Nephron progenitor cell (in vitro differentiated cells): ENCODE results near the gene RAB40B.

Experiments used
- DNase-seq: peaks from one replicate; pipeline ENCODE4 v3.0.0; 2021
- H3K27ac Mint-ChIP-seq: 2 replicates; pipeline ENCODE4 v1.8.0; 2021; ENCODE audit warnings: mild to moderate bottlenecking, moderate library complexity, mixed read lengths
- H3K27me3 Mint-ChIP-seq: 2 replicates; pipeline ENCODE4 v1.8.0; 2021; ENCODE audit warnings: mild to moderate bottlenecking, low read depth, mixed read lengths; ENCODE audit not compliant: poor library complexity
- H3K36me3 Mint-ChIP-seq: 2 replicates; pipeline ENCODE4 v1.8.0; 2021; ENCODE audit warnings: low read depth, mixed read lengths
- H3K4me1 Mint-ChIP-seq: 2 replicates; pipeline ENCODE4 v1.8.0; 2021; ENCODE audit warnings: mixed read lengths
- H3K4me3 Mint-ChIP-seq: 2 replicates; pipeline ENCODE4 v1.8.0; 2021; ENCODE audit warnings: mild to moderate bottlenecking, moderate library complexity, mixed read lengths
- H3K9me3 Mint-ChIP-seq: 2 replicates; pipeline ENCODE4 v1.8.0; 2021; ENCODE audit warnings: mild to moderate bottlenecking, moderate library complexity, mixed read lengths
- CTCF ChIP-seq: fragments of 200-600 bp; sonication (generic); IDR thresholded peaks from 2 replicates; pipeline ENCODE4 v1.5.0; 2021; ENCODE audit warnings: antibody characterized with exemption

RAB40B gene

GRCh38 chr17:82699551-82699950 lies 1.1 kb upstream of the RAB40B start:
- Mint-ChIP-seq H3K4me1 (peaks cover 32% of the 10 kb centered on the region), H3K27ac (no peak overlapping the region), H3K36me3 (peaks cover 17% of the 10 kb centered on the region), H3K27me3 (peaks cover 58% of the 10 kb centered on the region), H3K9me3 (peaks cover 23% of the 10 kb centered on the region), H3K4me3 (peak overlapping the region; percentile 88)
- no peak for TF ChIP-seq CTCF
- DNase-seq, result no peak

- no peak for TF ChIP-seq CTCF
- Mint-ChIP-seq H3K4me3 (peak overlapping the region; percentile 88), H3K36me3 (peaks cover 21% of the 10 kb centered on the region), H3K27ac (no peak overlapping the region), H3K9me3 (peaks cover 29% of the 10 kb centered on the region), H3K4me1 (peaks cover 27% of the 10 kb centered on the region), H3K27me3 (peaks cover 63% of the 10 kb centered on the region)
- no peak for DNase-seq
Observed at GRCh38 chr17:82698974-82699442, 510 bp upstream of the RAB40B start.

GRCh38 chr17:82697808-82698064 lies 762 bp downstream of the RAB40B start:
- H3K36me3 Mint-ChIP-seq, result peaks cover 28% of the 10 kb centered on the region
- DNase-seq, result no peak
- TF ChIP-seq CTCF, result no peak
- H3K9me3 Mint-ChIP-seq, result peaks cover 39% of the 10 kb centered on the region
- H3K27me3 Mint-ChIP-seq, result peaks cover 70% of the 10 kb centered on the region
- no peak overlapping the region for H3K27ac Mint-ChIP-seq
- peaks cover 35% of the 10 kb centered on the region for H3K4me1 Mint-ChIP-seq
- peak overlapping the region; percentile 72 for H3K4me3 Mint-ChIP-seq

GRCh38 chr17:82696916-82697807 lies 1.3 kb downstream of the RAB40B start:
- Mint-ChIP-seq H3K36me3 (peaks cover 28% of the 10 kb centered on the region), H3K9me3 (peaks cover 39% of the 10 kb centered on the region), H3K27ac (no peak overlapping the region), H3K4me1 (peaks cover 35% of the 10 kb centered on the region), H3K4me3 (peak overlapping the region; percentile 72), H3K27me3 (peaks cover 70% of the 10 kb centered on the region)
- TF ChIP-seq CTCF, result no peak
- peak; percentile 40 for DNase-seq

GRCh38 chr17:82696259-82696658 lies 2.2 kb downstream of the RAB40B start:
- Mint-ChIP-seq H3K36me3 (peaks cover 28% of the 10 kb centered on the region), H3K27me3 (peaks cover 65% of the 10 kb centered on the region), H3K4me3 (no peak overlapping the region), H3K27ac (no peak overlapping the region), H3K4me1 (peaks cover 39% of the 10 kb centered on the region), H3K9me3 (peaks cover 39% of the 10 kb centered on the region)
- no peak for DNase-seq
- no peak for TF ChIP-seq CTCF

GRCh38 chr17:82694647-82695046 lies 3.9 kb downstream of the RAB40B start:
- TF ChIP-seq CTCF, result no peak
- H3K9me3 Mint-ChIP-seq, result peaks cover 39% of the 10 kb centered on the region
- DNase-seq, result no peak
- peaks cover 49% of the 10 kb centered on the region for H3K27me3 Mint-ChIP-seq
- peak overlapping the region; percentile 25 for H3K4me3 Mint-ChIP-seq
- H3K4me1 Mint-ChIP-seq, result peaks cover 52% of the 10 kb centered on the region
- H3K27ac Mint-ChIP-seq, result no peak overlapping the region
- H3K36me3 Mint-ChIP-seq, result peaks cover 28% of the 10 kb centered on the region
